ENCODE results near the gene DMRT3.
"Not testable (repeated sequence)": the region's sequence is repeated elsewhere in the genome, so short reads cannot be mapped to it uniquely, and the experiment has no call there.

Gene DMRT3

DNA sequence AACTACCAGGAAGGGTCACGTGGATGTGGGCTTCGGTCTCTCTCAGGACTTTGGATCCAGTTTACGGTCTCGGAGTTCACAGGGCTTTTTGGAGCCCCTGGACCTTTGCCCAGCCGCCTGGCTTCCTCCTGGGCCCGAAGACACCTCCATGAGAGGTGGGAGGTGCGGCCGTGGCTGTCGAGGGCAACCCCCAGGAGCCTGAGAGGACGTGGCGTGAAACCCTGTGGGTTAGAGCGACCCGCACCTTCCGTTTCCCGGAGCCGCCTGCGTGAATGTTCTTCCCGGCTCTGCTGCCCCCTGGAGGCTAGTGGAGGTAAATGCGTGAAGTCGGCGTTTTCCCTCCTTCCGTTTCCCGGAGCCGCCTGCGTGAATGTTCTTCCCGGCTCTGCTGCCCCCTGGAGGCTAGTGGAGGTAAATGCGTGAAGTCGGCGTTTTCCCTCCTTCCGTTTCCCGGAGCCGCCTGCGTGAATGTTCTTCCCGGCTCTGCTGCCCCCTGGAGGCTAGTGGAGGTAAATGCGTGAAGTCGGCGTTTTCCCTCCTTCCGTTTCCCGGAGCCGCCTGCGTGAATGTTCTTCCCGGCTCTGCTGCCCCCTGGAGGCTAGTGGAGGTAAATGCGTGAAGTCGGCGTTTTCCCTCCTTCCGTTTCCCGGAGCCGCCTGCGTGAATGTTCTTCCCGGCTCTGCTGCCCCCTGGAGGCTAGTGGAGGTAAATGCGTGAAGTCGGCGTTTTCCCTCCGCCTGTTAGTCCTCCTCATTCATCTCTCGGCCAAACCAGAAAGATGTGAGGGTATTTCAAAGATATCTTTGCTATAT lies 22.1 kb downstream of the DMRT3 start:
- not testable (repeated sequence) for DNase-seq (ENCODE audit: low read depth in 2 of 2, low spot score in 1 of 2)

DNA sequence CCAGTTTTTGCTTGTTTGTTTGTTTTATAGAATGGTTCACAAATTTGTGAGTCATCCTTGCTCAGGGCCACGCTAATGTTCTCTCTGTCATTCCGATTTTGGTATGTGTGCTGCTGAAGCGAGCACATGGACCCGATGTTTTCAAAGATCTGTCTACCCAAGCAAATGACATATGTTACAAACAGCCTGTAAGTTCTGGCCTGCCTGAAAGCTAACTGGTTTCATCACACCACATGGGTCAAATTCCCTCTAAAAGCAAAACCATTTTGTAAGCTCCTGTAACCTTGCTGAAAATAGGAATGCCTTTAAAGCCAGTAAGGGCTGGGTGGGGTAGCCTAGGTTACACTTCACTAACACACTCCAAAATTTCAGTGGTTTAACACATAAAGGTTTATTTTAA lies 25.4 kb downstream of the DMRT3 start:
- no peak for DNase-seq (ENCODE audit: low read depth in 2 of 2, low spot score in 1 of 2)

DNA sequence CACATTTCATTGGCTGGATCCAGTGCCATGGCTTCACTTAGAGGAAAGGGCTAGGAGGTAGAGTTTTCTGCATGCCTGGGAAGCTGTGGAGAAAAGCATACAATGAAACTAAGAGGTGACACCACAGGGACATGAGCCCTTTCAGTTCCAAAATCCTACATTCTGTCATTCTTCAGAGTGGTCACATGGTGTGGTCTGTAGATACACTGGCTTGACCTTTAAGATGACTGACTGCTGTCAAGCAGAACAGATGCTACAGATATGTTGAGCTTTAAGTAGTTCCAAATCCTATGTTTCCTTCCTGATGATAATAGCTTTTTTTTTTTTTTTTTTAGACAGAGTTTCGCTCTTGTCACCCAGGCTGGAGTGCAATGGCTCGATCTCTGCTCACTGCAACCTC lies 26.2 kb downstream of the DMRT3 start:
- no peak for DNase-seq (ENCODE audit: low read depth in 2 of 2, low spot score in 1 of 2)

DNA sequence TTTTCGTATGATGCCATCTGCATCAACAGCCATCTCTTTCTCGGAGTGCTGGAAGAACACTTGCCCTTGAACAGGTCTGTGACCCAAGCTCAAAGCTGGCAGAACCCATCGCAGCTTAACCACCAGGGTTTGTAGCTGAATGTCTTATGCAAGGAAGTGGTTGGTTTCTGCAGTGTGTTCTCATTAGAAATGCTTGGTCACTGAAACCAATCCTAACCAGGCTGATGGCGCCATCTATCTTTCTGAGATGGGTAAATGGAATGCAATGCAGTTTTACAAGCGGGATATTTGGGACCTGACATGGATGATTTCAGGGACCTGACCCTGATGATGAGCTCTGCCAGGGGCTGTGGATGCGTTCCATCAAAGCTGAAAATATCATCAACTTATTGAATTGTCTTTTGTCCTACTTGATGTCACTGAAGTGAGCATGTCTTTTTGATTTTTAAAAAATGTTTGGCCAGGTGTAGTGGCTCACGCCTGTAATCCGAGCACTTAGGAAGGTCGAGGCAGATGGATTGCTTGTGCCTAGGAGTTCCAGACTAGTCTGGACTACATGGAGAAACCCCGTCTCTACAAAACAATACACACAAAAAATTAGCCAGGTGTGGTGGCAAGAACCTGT lies 28.7 kb downstream of the DMRT3 start:
- no peak for DNase-seq (ENCODE audit: low read depth in 2 of 2, low spot score in 1 of 2)

DNA sequence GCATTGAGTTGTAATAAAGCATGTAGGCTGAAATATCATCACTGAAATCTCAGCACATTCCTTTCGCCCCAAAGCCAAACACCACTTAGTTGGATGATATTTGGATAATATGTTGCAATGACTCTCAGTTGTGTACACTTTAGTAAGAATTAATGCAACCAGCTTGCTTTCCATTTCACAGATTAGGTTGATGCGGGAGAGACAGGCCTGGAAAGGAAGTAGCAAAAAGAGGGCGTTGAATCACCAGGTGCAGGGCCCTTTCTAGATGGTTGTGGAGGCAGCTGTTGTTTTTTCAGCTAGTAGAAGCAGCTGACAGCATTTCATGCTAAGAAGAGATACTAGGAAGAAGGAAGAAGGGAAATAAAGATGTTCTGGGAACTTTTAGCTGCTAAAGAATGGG lies 30.9 kb downstream of the DMRT3 start:
- DNase-seq (ENCODE audit: low read depth in 2 of 2, low spot score in 1 of 2): no peak

DNA sequence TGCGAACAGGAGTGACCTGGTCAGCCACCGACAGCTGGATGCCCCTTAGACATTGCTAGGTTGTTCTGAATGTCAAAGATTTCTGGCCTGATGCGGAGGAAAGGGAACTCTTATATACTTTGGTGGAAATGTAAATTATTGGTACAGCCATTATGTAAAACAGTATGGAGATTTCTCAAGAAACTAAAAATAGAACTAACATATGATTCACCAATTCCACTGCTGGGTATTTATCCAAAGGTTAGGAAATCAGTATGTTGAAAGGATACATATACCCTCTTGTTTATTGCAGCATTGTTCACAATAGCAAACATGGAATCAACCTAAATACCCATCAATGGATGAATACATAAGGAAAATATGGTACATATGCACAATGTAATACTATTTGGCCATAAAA lies 31.8 kb downstream of the DMRT3 start:
- DNase-seq (ENCODE audit: low read depth in 2 of 2, low spot score in 1 of 2): no peak

DNA sequence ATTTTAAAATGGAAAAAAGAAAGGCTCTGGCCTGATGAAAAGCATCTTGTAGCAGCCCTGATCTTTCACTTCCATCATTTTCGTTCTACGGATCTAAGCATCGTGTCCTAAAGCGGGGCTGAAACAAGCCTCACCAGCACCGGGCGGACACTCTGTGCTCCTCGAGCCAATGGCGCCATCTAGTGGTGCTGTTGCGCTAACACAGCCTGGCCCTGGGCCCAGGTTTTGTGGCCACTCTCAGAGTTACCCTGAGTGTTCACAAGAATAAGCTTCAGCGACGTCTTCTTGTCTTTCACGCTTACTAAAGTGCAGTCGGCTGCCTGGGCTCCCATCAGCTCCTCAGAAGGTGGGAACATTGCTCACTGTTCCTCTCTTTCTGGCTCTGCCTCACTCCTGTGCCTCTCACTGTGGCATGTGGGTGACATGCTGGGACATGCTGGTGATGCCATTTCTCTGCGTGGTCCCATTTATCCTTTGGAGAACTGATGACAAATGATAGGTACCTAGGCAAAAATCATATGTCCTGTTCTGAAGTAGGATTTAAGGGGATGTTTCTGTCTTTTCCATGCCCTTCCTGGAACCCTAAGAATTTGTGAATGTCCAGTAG lies 32.7 kb downstream of the DMRT3 start:
- peak; percentile 5 to 56 for DNase-seq (ENCODE audit: low read depth in 2 of 2, low spot score in 1 of 2)

DNA sequence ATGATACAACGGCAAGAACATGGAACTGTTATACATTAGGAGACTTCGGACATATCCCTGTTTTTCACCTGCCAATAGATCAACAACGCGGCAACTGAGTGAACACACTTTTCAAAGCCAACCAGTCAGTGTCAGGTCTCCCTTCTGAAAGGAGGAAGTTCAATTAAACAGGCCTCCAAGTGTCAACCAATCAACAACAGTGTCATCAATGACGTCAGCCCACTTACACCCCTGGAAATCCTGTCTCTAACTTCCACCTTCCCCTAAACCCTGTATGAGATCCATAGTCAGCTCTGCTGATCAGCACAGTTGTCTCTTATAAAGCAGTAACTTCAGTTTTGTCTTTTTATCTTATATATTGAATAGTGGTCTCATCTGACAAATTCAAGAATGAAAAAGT lies 36.6 kb downstream of the DMRT3 start:
- DNase-seq (ENCODE audit: low read depth in 2 of 2, low spot score in 1 of 2): no peak

DNA sequence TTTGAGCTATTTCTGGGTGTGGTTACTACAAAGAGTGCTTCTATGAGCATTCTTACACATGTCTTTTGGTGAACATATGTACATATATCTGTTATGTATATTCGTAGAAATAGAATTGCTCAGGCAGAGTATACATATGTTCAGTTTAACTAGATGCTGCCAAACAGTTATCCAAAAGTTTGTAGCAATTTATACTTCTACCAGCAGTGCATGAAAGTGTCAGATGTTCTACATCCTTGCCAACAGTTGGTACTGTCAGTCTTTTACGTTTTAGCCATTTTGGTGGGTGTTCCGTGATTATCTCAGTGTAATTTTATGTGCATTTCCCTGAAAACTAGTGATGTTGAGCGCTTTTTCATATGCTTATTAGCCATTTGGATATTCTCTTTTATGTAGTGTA lies 37.8 kb downstream of the DMRT3 start:
- no peak for DNase-seq (ENCODE audit: low read depth in 2 of 2, low spot score in 1 of 2)

DNA sequence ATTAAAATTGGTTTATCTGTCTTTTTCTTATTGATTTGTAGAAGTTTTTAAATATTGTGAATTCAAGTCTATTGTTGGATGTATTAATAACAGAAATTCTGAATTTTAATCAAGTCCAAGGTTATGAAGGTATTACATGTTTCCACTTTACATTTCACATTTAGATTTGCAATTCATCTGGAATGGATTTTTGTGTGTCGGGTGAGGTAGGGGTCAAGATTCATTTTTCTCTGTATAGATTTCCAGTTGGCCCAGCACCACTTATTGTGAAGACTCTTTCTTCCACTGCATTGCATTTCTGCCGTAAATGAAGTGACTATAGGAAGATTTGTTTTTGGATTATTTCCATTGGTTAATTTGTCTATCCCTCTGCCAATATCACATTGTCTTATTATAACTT lies 38.2 kb downstream of the DMRT3 start:
- no peak for DNase-seq (ENCODE audit: low read depth in 2 of 2, low spot score in 1 of 2)

DNA sequence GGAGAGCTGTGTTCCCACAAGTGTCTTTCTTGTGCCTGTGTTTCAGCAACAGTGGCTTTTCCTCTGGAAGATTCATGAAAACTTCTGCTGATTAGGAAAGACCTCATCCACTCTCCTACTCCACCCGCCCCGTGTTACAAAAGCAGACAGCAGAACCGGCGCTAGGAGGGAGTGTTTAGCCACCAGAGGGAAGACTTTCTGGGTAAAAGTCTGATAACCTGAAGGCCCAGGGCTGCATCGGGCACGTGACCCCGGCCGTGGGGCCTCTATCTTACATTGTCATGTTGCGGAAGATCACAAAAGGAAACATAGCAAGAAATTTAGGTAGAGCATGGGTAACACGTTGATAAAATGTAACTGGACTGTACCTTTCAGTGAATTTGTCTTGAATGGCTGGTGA lies 41.7 kb downstream of the DMRT3 start:
- no peak for DNase-seq (ENCODE audit: low read depth in 2 of 2, low spot score in 1 of 2)

DNA sequence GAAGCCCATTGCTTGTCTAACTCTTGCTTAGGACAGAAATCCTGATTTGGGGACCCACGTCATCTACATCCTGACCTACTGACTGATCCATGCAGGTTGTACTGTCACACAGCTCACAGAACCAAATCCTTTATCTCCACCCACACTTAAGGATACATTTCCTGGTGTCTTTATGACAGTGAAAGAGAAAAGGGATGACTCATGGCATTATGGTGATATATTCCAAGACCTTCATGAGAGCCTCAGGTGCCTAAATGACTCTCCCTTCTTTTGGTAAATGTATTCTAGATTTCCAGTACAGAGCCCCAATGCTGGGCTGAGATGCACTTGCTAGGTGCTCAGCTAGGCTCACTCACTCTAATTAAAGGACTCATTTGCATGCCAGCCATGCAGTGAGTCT lies 47.7 kb downstream of the DMRT3 start:
- DNase-seq (ENCODE audit: low read depth in 2 of 2, low spot score in 1 of 2): no peak

DNA sequence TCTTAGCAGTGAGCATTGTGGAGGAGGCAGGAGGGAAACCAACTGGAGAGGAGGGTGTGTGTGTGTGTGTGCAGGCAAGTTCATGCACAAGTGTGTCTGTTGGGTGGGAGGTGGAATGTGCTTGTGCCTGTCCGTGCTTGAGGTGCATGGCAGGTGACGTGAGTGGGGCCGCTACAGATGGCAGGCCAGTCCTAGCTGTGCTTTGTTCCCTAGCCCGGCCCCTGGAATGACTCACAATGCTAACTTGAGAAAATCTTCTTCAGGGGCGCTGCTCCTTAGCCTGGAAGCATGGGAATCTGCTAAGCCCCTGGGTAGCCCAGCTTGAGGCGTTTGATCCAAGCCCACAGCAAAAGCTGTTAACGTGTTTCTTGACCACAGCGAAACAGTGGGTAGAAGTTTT lies 48.7 kb downstream of the DMRT3 start:
- no peak for DNase-seq (ENCODE audit: low read depth in 2 of 2, low spot score in 1 of 2)

DNA sequence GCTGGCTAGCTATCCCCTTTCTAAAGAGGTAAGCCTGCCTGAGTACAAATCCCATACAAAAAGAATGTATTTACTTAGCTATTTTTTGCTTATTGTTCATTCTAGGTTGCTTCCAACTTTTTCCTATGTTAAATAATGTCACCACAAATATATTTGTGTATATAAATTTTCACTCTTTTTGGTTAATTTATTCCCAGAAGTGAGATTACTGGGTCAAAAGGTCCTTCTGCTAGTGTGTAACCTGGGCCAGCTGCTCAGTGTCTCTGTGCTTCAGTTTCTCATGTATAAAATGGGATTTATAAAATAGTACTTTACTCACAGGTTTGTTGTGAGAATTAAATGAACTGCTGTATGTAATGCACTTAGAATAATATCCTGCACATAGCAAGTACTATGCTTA lies 49.8 kb downstream of the DMRT3 start:
- no peak for DNase-seq (ENCODE audit: low read depth in 2 of 2, low spot score in 1 of 2)

DNA sequence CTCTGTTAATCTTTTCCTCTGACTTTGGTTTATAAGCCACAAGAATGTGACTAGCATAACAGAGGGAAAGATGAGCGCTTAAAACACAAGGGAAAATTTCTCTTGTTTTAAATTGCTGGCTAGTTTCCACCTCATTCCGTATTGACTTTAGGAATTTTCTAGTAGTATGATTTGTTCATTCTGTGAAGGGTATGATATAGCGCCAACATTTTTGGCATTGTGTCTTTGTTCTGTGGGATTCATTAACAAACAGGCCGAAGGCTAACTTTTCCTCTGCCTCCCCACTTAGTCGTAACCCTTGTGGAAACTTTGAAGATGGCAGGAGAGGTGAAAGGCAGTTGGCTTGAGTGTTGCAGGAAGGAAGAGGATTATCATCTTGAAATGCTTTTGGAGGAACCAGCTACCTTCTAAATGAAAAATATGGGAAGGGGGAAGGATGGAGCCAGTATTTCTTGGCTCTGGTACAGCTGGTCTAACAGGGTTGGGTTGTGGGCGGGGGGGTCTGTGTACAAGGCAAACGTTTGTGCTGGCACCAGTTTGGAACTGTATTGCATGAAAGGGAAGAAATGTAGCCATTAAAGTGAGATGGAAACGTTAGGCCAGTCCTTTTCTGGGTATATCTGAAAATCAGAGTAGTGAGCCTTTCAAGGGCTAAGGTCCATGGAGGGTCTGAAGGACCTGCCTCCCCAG lies 52.2 kb downstream of the DMRT3 start:
- no peak for DNase-seq (ENCODE audit: low read depth in 2 of 2, low spot score in 1 of 2)

DNA sequence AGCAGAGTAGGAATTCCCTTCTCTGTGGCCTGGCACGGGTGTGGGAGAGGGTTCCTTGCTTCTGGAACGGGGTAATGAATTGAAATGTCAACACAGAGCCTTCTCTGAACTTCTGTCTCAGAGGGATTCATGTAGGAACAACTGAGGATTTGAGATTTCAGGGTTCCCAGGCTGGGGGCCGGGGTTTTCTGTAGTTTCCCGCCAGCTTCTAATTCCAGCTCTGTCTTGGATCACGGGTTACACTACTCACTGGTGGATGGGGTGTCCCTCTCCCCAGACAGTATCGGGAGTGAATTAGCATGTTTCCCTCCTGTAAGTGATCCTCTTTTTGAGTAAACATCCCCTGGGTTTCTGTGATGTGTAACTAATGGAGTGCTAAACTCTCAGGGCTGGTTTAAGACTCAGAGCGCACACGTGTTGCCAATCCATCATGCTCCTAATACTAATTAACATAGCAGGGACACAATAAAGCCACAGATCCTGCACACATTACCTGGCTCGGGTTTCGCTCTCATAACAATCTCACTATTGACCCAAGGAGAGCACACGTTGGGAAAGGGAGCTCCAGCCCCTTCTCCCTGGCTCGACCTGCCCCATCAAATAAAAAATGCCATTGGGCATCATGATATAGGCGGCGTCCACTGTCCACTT lies 55.6 kb downstream of the DMRT3 start:
- DNase-seq (ENCODE audit: low read depth in 2 of 2, low spot score in 1 of 2): no peak

DNA sequence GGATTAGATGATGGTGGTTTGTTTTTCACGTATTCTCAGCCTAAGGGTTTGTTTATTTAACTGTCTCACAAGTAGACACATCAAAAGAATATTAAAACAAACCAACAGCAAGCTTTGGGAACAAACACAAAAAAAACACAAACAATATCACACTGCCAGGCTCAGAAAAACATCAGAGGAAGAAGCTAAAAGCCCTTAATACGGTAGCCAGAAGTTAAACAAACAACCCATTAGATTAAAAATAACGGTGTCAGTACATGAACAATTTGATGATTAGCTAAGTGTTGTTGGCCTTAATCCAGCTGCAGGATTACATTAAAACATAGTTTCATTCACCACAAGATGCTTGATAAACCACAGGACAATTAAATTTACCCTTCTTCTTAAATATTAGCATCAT lies 57.8 kb downstream of the DMRT3 start:
- DNase-seq (ENCODE audit: low read depth in 2 of 2, low spot score in 1 of 2): no peak

DNA sequence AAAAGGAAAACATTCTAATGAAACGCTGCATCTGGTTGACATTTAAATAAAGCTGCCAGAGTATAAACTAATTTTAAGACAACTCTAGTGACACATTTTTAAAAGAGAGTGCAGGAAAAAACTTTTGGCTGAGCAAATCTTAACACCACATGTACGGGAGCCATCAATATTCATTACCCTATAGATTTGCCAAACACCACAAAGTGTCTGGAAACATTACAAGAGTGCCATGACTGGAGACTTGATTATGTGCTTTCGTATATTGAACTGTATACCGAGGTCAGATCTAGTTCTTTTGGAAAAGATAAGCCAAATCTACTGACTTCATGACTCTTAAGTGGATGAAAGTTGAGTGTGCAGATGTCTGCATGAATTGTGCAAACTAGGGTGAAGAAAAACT lies 63.1 kb downstream of the DMRT3 start:
- DNase-seq (ENCODE audit: low read depth in 2 of 2, low spot score in 1 of 2): no peak

Measured in stimulated activated CD8-positive, alpha-beta memory T cell treated with anti-CD3 and anti-CD28 coated beads, Interleukin-4, amount 100 ng/mL, for 4 hours (primary cell).